Stimulated activated CD8-positive, alpha-beta memory T cell treated with anti-CD3 and anti-CD28 coated beads, Interleukin-4, amount 100 ng/mL, for 24 hours (primary cell): ENCODE results near the gene STK11.

Experiments used
- DNase-seq: peaks from one replicate; pipeline ENCODE4 v3.0.0-alpha.2; 2020; ENCODE audit warnings: low read depth

STK11 gene

GRCh38 chr19:1225440-1226226 is 20.1 kb downstream of the STK11 start:
- DNase-seq = no peak

- DNase-seq = no peak
Measured at GRCh38 chr19:1226227-1226518, 20.6 kb downstream of the STK11 start.

GRCh38 chr19:1226522-1227303 is 21.1 kb downstream of the STK11 start:
- no peak for DNase-seq

- DNase-seq = no peak
Measured at GRCh38 chr19:1227304-1228054, 21.9 kb downstream of the STK11 start.

- DNase-seq = no peak
Measured at GRCh38 chr19:1228161-1228957, 22.8 kb downstream of the STK11 start.

- no peak for DNase-seq
Measured at GRCh38 chr19:1229056-1229923, 23.7 kb downstream of the STK11 start.

- DNase-seq = no peak
Measured at GRCh38 chr19:1229924-1230782, 24.6 kb downstream of the STK11 start.

GRCh38 chr19:1230783-1231489 is 25.4 kb downstream of the STK11 start:
- DNase-seq = no peak

GRCh38 chr19:1231729-1232637 is 26.4 kb downstream of the STK11 start:
- DNase-seq = no peak

- no peak for DNase-seq
Measured at GRCh38 chr19:1232652-1233072, 27.1 kb downstream of the STK11 start.

- no peak for DNase-seq
Measured at GRCh38 chr19:1233115-1233667, 27.6 kb downstream of the STK11 start.

- DNase-seq = no peak
Measured at GRCh38 chr19:1234051-1234954, 28.7 kb downstream of the STK11 start.

GRCh38 chr19:1234955-1235380 is 29.4 kb downstream of the STK11 start:
- no peak for DNase-seq

- no peak for DNase-seq
Measured at GRCh38 chr19:1235625-1236538, 30.3 kb downstream of the STK11 start.

- no peak for DNase-seq
Measured at GRCh38 chr19:1236576-1236975, 31.0 kb downstream of the STK11 start.
